ENCODE results near the gene SPATA20. TPM values are rescaled to one million over a fixed set of nuclear protein-coding genes. Genes with fewer than 3 reads are reported as not detected.
A peak's percentile ranks its signal among the peaks of the same experiment; 100 is the strongest.

The SPATA20 gene
- total and polyA plus RNA-seq, 2 of the 8 experiments (the other 6 are each of a cell fraction or from before 2014, with no cell fraction given) = 16.2 to 17.5 TPM

- no peaks in the 10 kb centered on the region for H3K79me2 ChIP-seq (ENCODE audit: control insufficient read depth in 1 of 2, insufficient read depth in 2 of 2, low read length in 2 of 2)
- H3K9me3 ChIP-seq (ENCODE audit: insufficient read depth in 2 of 2, low read depth in 1 of 2, low read length in 1 of 2) = no peaks in the 10 kb centered on the region
- ChIA-PET CTCF (ENCODE audit: partially characterized antibody) (interaction anchor here (0.9 to 8.3 kb wide), 10 partner anchors 12 to 144 kb away, joined by 3 to 116 read pairs (median 3); partner anchors contain the start of gene RSAD1), POLR2A (ENCODE audit: partially characterized antibody) (interaction anchor here (1.2 to 1.4 kb wide), 2 partner anchors 27 to 36 kb away, joined by 3 read pairs; no protein-coding TSS in a partner anchor)
- H3K23me2 ChIP-seq (ENCODE audit: low read depth, low read length) = peaks cover 3% of the 10 kb centered on the region; the same call in 1 of the 2 replicates
- H4K20me1 ChIP-seq (replicated peaks in 1 of 2; ENCODE audit: control insufficient read depth in 1 of 2, insufficient read depth in 2 of 2, low read length in 2 of 2) = peaks cover 0 to 3% of the 10 kb centered on the region in 2 experiments
- peaks cover 5 to 15% (median 10%) of the 10 kb centered on the region in 4 experiments for H3K4me1 ChIP-seq (replicated peaks in 1 of 4; ENCODE audit: control insufficient read depth in 3 of 4, insufficient read depth in 4 of 4, low read length in 3 of 4)
- no peak overlapping the region for H3K56ac ChIP-seq (replicated peaks; ENCODE audit: insufficient read length, low read depth, low read length)
- 0 out of 2 replicates have a peak overlapping the region, but pooled peaks have one; percentile 66 for H2AFZ ChIP-seq (ENCODE audit: low read length)
- no peak overlapping the region for H4K91ac ChIP-seq (replicated peaks; ENCODE audit: insufficient read length, low read length)
- TF ChIP-seq CBX5 (IDR thresholded peaks at IDR 0.05; ENCODE audit: low read depth, low read length) = no peak
- TF ChIP-seq HDAC6 (IDR thresholded peaks at IDR 0.05; ENCODE audit: low read depth, low read length) = no peak
- no peak for TF ChIP-seq RNF2 (IDR thresholded peaks at IDR 0.05; ENCODE audit: borderline replicate concordance, low read depth, low read length, missing control alignments, poor library complexity, severe bottlenecking)
- TF ChIP-seq JUND (IDR thresholded peaks at IDR 0.05; ENCODE audit: low read length) = no peak
- TF ChIP-seq SRF (IDR thresholded peaks at IDR 0.05; ENCODE audit: low read depth, low read length) = no peak
- TF ChIP-seq TAF1 (IDR thresholded peaks at IDR 0.05; ENCODE audit: low read depth, low read length) = no peak
- TF ChIP-seq GTF2F1 (IDR thresholded peaks at IDR 0.05; ENCODE audit: borderline replicate concordance, low read depth, low read length) = no peak
- no peak for TF ChIP-seq HDAC2 (IDR thresholded peaks at IDR 0.05; ENCODE audit: borderline replicate concordance in 1 of 2, low read depth in 2 of 2, low read length in 2 of 2)
- no peak for TF ChIP-seq POU5F1 (IDR thresholded peaks at IDR 0.05; ENCODE audit: low read depth, low read length)
- no peak for TF ChIP-seq TEAD4 (IDR thresholded peaks at IDR 0.05; ENCODE audit: low read depth, low read length)
- no peak for TF ChIP-seq NRF1 (IDR thresholded peaks at IDR 0.05; ENCODE audit: low read depth, low read length)
- no peak overlapping the region for H4K8ac ChIP-seq (ENCODE audit: extremely low read depth, insufficient read depth, low read length)
- H3K36me3 ChIP-seq (ENCODE audit: control insufficient read depth in 2 of 4, insufficient read depth in 4 of 4, low read length in 3 of 4) = no peaks in the 10 kb centered on the region
- no peak overlapping the region for H3K14ac ChIP-seq (ENCODE audit: insufficient read length)
- no peak overlapping the region for H2AK5ac ChIP-seq (ENCODE audit: low read depth, low read length)
- FAIRE-seq (no peak), DNase-seq (ENCODE audit: low read depth in 1 of 2, low spot score in 2 of 2) (no peak)
- H2BK5ac ChIP-seq (ENCODE audit: low read depth, low read length) = no peak overlapping the region
- no peak overlapping the region for H3K9ac ChIP-seq (replicated peaks in 1 of 4; ENCODE audit: extremely low read depth in 1 of 4, low read depth in 3 of 4, low read length in 3 of 4)
- no peak overlapping the region for H3K4me3 ChIP-seq (ENCODE audit: extremely low read depth in 1 of 4, insufficient read depth in 2 of 4, low read depth in 3 of 4, low read length in 4 of 4)
- no peak overlapping the region for H3K23ac ChIP-seq (ENCODE audit: insufficient read length)
- H3K27me3 ChIP-seq (replicated peaks in 1 of 4; ENCODE audit: control insufficient read depth in 3 of 4, extremely low read depth in 1 of 4, insufficient read depth in 3 of 4, low read length in 3 of 4) = no peaks in the 10 kb centered on the region; a peak in 1 of 7 replicates
- H3K4ac ChIP-seq (replicated peaks; ENCODE audit: insufficient read length, low read depth, low read length) = no peak overlapping the region
- 0 out of 2 replicates have a peak overlapping the region, but pooled peaks have one; percentile 61 for H2BK20ac ChIP-seq (ENCODE audit: low read length)
- no peak overlapping the region for H3K4me2 ChIP-seq (ENCODE audit: insufficient read depth in 1 of 2, low read depth in 2 of 2, low read length in 2 of 2)
- H3K27ac ChIP-seq (ENCODE audit: low read depth, low read length) = no peak overlapping the region
- no peaks in the 10 kb centered on the region for H3K79me1 ChIP-seq (ENCODE audit: low read depth, low read length)
- no peak overlapping the region for H2BK120ac ChIP-seq (replicated peaks; ENCODE audit: low read depth, low read length)
- H2BK12ac ChIP-seq (ENCODE audit: low read depth, low read length) = 0 out of 2 replicates have a peak overlapping the region, but pooled peaks have one; percentile 39
- no peak overlapping the region for H2BK15ac ChIP-seq (ENCODE audit: low read length)
- H4K5ac ChIP-seq (ENCODE audit: insufficient read length, low read depth, low read length) = no peak overlapping the region
- no peak overlapping the region for H3K18ac ChIP-seq (ENCODE audit: extremely low read depth, low read length)
- 78% methylated on average over 7 of the region's 7 CpGs; no CpG with 5 or more reads in 1 of the 2 experiments for WGBS, 2 experiments (ENCODE audit: extremely low coverage in 1 of 2, insufficient coverage in 1 of 2, insufficient read length in 1 of 2, insufficient replicate concordance in 2 of 2, low coverage in 1 of 2, low lambda C conversion rate in 2 of 2, missing lambda C conversion rate in 1 of 2)
Measured at GRCh38 chr17:50506298-50506697, 40.7 kb upstream of the SPATA20 start.
